ENCODE data around the gene ATF2.
"Not testable (repeated sequence)": the region's sequence is repeated elsewhere in the genome, so short reads cannot be mapped to it uniquely, and the experiment has no call there.

Gene ATF2

DNA sequence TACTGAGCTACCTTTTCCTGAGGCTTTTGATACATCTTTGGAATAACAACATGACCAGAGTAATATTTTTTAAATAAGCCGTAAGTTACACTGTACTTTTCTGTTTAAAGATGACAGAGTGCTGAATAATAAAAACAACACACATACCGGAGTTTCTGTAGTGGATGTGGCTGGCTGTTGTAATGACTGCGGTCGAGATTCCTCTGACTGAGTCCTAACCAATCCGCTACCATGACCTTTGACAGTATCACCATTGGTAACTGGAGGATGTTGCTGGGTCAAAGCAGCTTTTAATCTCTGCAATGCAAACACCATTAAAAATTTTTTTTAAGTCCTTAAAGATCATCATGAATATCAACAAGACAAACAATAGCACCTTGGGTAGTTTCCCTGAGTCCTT lies 70.7 kb downstream of the ATF2 start:
- TF ChIP-seq, protein P1, sequence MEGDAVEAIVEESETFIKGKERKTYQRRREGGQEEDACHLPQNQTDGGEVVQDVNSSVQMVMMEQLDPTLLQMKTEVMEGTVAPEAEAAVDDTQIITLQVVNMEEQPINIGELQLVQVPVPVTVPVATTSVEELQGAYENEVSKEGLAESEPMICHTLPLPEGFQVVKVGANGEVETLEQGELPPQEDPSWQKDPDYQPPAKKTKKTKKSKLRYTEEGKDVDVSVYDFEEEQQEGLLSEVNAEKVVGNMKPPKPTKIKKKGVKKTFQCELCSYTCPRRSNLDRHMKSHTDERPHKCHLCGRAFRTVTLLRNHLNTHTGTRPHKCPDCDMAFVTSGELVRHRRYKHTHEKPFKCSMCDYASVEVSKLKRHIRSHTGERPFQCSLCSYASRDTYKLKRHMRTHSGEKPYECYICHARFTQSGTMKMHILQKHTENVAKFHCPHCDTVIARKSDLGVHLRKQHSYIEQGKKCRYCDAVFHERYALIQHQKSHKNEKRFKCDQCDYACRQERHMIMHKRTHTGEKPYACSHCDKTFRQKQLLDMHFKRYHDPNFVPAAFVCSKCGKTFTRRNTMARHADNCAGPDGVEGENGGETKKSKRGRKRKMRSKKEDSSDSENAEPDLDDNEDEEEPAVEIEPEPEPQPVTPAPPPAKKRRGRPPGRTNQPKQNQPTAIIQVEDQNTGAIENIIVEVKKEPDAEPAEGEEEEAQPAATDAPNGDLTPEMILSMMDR (IDR thresholded peaks at IDR 0.05; ENCODE audit: insufficient read depth, low read length, poor library complexity, severe bottlenecking) = no peak
- Histone ChIP-seq H3K4me3 (replicated peaks; ENCODE audit: low read depth, low read length) (no peak overlapping the region), H3K36me3 (ENCODE audit: control insufficient read depth, insufficient read depth, low read length) (peaks cover 2% of the 10 kb centered on the region), H3K27me3 (replicated peaks; ENCODE audit: control insufficient read depth, insufficient read depth, low read length) (no peaks in the 10 kb centered on the region)
- DNase-seq (ENCODE audit: extremely low read depth, insufficient read length) = no peak

DNA sequence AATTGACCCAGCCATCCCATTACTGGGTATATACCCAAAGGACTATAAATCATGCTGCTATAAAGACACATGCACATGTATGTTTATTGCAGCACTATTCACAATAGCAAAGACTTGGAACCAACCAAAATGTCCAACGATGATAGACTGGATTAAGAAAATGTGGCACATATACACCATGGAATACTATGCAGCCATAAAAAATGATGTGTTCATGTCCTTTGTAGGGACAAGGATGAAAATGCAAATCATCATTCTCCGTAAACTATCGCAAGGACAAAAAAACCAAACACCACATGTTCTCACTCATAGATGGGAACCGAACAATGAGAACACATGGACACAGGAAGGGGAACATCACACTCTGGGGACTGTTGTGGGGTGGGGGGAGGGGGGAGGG lies 83.9 kb downstream of the ATF2 start:
- H3K4me3 ChIP-seq (replicated peaks; ENCODE audit: low read depth, low read length); H3K27me3 ChIP-seq (replicated peaks; ENCODE audit: control insufficient read depth, insufficient read depth, low read length); DNase-seq (ENCODE audit: extremely low read depth, insufficient read length); H3K36me3 ChIP-seq (ENCODE audit: control insufficient read depth, insufficient read depth, low read length): not testable (repeated sequence)

DNA sequence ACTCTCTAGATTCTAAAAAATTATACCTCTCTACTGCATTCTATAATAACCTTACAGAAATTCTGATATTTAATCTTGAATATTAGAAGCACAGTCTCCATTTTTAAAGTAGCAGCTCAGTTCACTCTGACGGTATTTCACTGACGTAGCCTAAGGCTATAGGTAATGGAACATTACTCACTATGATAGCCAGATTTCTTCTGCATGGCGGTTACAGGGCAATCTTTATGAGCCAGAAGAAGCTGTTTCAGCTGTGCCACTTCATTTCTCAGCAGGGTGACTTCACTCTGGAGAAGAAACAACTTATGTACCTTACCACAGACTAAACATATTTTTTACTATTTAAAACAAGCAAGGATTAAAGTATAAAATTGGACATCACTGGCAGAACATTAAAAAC lies 87.5 kb downstream of the ATF2 start:
- DNase-seq (ENCODE audit: extremely low read depth, insufficient read length) = no peak
- no peak overlapping the region for H3K4me3 ChIP-seq (replicated peaks; ENCODE audit: low read depth, low read length)
- TF ChIP-seq, protein P1 (IDR thresholded peaks at IDR 0.05; ENCODE audit: insufficient read depth, low read length, poor library complexity, severe bottlenecking) = no peak
- H3K27me3 ChIP-seq (replicated peaks; ENCODE audit: control insufficient read depth, insufficient read depth, low read length) = no peaks in the 10 kb centered on the region
- H3K36me3 ChIP-seq (ENCODE audit: control insufficient read depth, insufficient read depth, low read length) = no peaks in the 10 kb centered on the region

DNA sequence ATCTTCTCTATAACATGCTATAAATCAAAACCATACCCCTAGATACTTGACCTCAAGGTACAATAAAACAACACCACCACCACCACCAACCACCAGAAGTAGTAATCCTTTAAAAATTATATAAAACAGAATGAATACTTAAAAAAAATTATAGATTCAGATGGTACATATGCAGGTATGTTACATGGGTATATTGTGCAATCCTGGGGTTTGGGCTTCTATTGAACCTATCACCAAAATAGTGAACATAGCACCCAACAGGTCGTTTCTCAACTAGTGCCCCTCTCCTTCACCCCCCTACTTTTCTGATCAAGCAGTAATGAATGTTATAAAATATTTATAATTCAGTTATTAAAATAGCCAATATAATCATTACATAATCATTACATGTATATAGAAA lies 91.7 kb downstream of the ATF2 start:
- H3K4me3 ChIP-seq (replicated peaks; ENCODE audit: low read depth, low read length) = no peak overlapping the region
- no peaks in the 10 kb centered on the region for H3K27me3 ChIP-seq (replicated peaks; ENCODE audit: control insufficient read depth, insufficient read depth, low read length)
- no peak for DNase-seq (ENCODE audit: extremely low read depth, insufficient read length)
- H3K36me3 ChIP-seq (ENCODE audit: control insufficient read depth, insufficient read depth, low read length) = peaks cover 2% of the 10 kb centered on the region
- TF ChIP-seq, protein P1 (IDR thresholded peaks at IDR 0.05; ENCODE audit: insufficient read depth, low read length, poor library complexity, severe bottlenecking) = no peak

DNA sequence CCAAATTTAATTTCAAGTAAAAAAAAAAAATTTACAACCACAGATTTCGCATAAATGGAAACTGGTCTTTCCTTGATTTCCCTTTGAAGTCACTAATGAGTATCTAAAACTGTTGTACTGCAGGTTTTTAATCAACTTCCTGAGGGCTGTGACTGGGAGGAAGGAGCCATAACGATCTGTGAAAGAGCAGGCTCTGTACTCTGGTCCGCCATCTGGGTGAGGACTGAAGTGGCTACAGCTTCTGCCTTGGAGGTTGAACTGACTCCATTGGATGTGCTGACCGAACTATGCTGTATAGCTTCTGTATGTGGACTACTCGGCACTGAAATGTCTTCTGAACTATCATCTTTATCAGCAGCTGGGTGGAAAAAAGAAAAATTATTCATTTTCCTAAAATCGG lies 93.5 kb downstream of the ATF2 start:
- Histone ChIP-seq H3K36me3 (ENCODE audit: control insufficient read depth, insufficient read depth, low read length) (peaks cover 4% of the 10 kb centered on the region), H3K27me3 (replicated peaks; ENCODE audit: control insufficient read depth, insufficient read depth, low read length) (no peaks in the 10 kb centered on the region), H3K4me3 (replicated peaks; ENCODE audit: low read depth, low read length) (no peak overlapping the region)
- DNase-seq (ENCODE audit: extremely low read depth, insufficient read length) = no peak
- TF ChIP-seq, protein P1 (IDR thresholded peaks at IDR 0.05; ENCODE audit: insufficient read depth, low read length, poor library complexity, severe bottlenecking) = no peak

DNA sequence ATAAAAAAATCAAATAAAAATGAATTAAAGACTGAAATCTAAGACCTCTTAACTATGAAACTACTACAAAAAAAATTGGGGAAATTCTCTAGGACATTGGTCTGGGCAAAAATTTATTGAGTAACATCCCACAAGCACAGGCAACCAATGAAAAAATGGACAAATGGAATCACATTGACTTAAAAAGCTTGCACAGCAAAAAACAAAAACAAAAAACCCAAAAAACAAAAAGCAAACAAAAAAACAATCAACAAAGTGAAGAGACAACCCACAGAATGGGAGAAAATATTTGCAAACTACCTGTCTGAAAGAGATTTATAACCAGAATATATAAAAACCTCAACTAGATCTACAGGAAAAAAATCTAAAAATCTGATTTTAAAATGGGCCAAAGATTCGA lies 99.5 kb downstream of the ATF2 start:
- H3K36me3 ChIP-seq (ENCODE audit: control insufficient read depth, insufficient read depth, low read length) = peaks cover 3% of the 10 kb centered on the region; the same call in 1 of the 2 replicates
- TF ChIP-seq, protein P1 (IDR thresholded peaks at IDR 0.05; ENCODE audit: insufficient read depth, low read length, poor library complexity, severe bottlenecking) = no peak
- DNase-seq (ENCODE audit: extremely low read depth, insufficient read length) = no peak
- H3K27me3 ChIP-seq (replicated peaks; ENCODE audit: control insufficient read depth, insufficient read depth, low read length) = no peaks in the 10 kb centered on the region
- no peak overlapping the region for H3K4me3 ChIP-seq (replicated peaks; ENCODE audit: low read depth, low read length)
